Esophagus squamous epithelium (tissue), 4 donors: ENCODE data around the gene CPNE4.

Experiments used
- CTCF ChIP-seq, 6 experiments: fragments of 450-650 bp in 4 of 6; fragments of 200-600 bp in 2 of 6; sonication (generic) in 2 of 6; IDR thresholded peaks; one replicate each; pipeline ENCODE4 v1.5.1; 2016 to 2019; ENCODE audit warnings: antibody characterized with exemption in 6 of 6, mild to moderate bottlenecking in 4 of 6, moderate library complexity in 4 of 6
- POLR2A ChIP-seq, 4 donors: fragments of 450-650 bp; IDR thresholded peaks; one replicate each; pipeline ENCODE4 v1.6.1; 2017; ENCODE audit warnings: antibody characterized with exemption in 4 of 4, mild to moderate bottlenecking in 4 of 4, moderate library complexity in 3 of 4

DNA sequence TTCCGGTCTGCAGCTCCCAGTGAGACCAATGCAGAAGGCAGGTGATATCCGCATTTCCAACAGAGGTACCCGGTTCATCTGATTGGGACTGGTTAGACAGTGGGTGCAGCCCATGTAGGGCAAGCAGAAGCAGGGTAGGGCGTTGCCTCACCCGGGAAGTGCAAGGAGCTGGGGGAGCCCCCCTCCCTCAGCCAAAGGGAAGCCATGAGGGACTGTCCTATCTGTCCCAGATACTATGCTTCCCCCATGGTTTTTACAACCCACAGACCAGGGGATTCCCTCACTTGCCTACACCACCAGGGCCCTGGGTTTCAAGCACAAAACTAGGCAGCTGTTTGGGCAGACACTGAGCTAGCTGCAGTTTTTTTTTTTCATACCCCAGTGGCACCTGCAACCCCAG, 71.8 kb downstream of the CPNE4 start:
- TF ChIP-seq CTCF (IDR thresholded peaks at IDR 0.05) (no peak), POLR2A (IDR thresholded peaks at IDR 0.05) (no peak)
